Measurements from ENCODE around the gene LCN15. TPM values are rescaled to one million over a fixed set of nuclear protein-coding genes. Genes with fewer than 3 reads are reported as not detected.

Gene LCN15
- total RNA-seq, 2 experiments from 2014 or later = not detected

- POLR2A ChIA-PET = interaction anchor here (0.9 to 2.7 kb wide), 2 partner anchors 11 to 12 kb away, joined by 6 to 8 read pairs; no protein-coding TSS in a partner anchor
- TF ChIP-seq CTCF (IDR thresholded peaks at IDR 0.05) = no peak
- intact Hi-C loops (cut with micrococcal nuclease) = no loop called here
- no peaks in the 10 kb centered on the region for H3K9me3 Mint-ChIP-seq
- H3K36me3 Mint-ChIP-seq (ENCODE audit: low read depth) = no peaks in the 10 kb centered on the region
- CTCF ChIA-PET = interaction anchor here (0.6 to 1.5 kb wide), 2 partner anchors 43 to 163 kb away, joined by 3 to 5 read pairs; no protein-coding TSS in a partner anchor
- ATAC-seq (no peak), DNase-seq (no peak)
- no peak overlapping the region for H3K27ac Mint-ChIP-seq
- H3K4me3 Mint-ChIP-seq = no peak overlapping the region
- H3K27me3 Mint-ChIP-seq = peaks cover 32% of the 10 kb centered on the region
- peaks cover 2% of the 10 kb centered on the region for H3K4me1 Mint-ChIP-seq (ENCODE audit: low read depth)
Measured at GRCh38 chr9:136714893-136715274, 49.4 kb downstream of the LCN15 start.

- TF ChIP-seq CTCF (IDR thresholded peaks at IDR 0.05) = no peak
- H3K27ac Mint-ChIP-seq = no peak overlapping the region
- intact Hi-C loops (cut with micrococcal nuclease) = no loop called here
- peaks cover 2% of the 10 kb centered on the region for H3K4me1 Mint-ChIP-seq (ENCODE audit: low read depth)
- no peaks in the 10 kb centered on the region for H3K9me3 Mint-ChIP-seq
- H3K4me3 Mint-ChIP-seq = no peak overlapping the region
- peaks cover 32% of the 10 kb centered on the region for H3K27me3 Mint-ChIP-seq
- no peak for ATAC-seq
- ChIA-PET POLR2A (interaction anchor here (1.4 to 2.7 kb wide), 4 partner anchors 8 to 14 kb away, joined by 3 to 21 read pairs (median 6); no protein-coding TSS in a partner anchor), CTCF (interaction anchor here (0.6 to 1.5 kb wide), 4 partner anchors 12 to 163 kb away, joined by 3 to 5 read pairs (median 3); no protein-coding TSS in a partner anchor)
- H3K36me3 Mint-ChIP-seq (ENCODE audit: low read depth) = no peaks in the 10 kb centered on the region
- DNase-seq = no peak
Measured at GRCh38 chr9:136714096-136714892, 50.0 kb downstream of the LCN15 start.

- CTCF ChIA-PET = interaction anchor here (1.2 to 1.4 kb wide), 2 partner anchors 13 to 20 kb away, joined by 3 read pairs; no protein-coding TSS in a partner anchor
- intact Hi-C loops (cut with micrococcal nuclease) = no loop called here
- no peak for ATAC-seq
- Mint-ChIP-seq H3K27me3 (peaks cover 32% of the 10 kb centered on the region), H3K4me1 (ENCODE audit: low read depth) (peaks cover 2% of the 10 kb centered on the region), H3K9me3 (no peaks in the 10 kb centered on the region), H3K36me3 (ENCODE audit: low read depth) (no peaks in the 10 kb centered on the region), H3K27ac (no peak overlapping the region), H3K4me3 (no peak overlapping the region)
- no peak for DNase-seq
- POLR2A ChIA-PET = interaction anchor here (1.4 to 2.7 kb wide), 4 partner anchors 9 to 15 kb away, joined by 3 to 21 read pairs (median 6); no protein-coding TSS in a partner anchor
- TF ChIP-seq CTCF (IDR thresholded peaks at IDR 0.05) = no peak
Measured at GRCh38 chr9:136713550-136713949, 50.8 kb downstream of the LCN15 start.

GRCh38 chr9:136712690-136713544 is 51.4 kb downstream of the LCN15 start:
- Mint-ChIP-seq H3K36me3 (ENCODE audit: low read depth) (no peaks in the 10 kb centered on the region), H3K9me3 (no peaks in the 10 kb centered on the region), H3K4me1 (ENCODE audit: low read depth) (peaks cover 2% of the 10 kb centered on the region), H3K4me3 (no peak overlapping the region), H3K27ac (no peak overlapping the region), H3K27me3 (peaks cover 32% of the 10 kb centered on the region)
- intact Hi-C loops (cut with micrococcal nuclease) = no loop called here
- ChIA-PET CTCF (interaction anchor here (1.2 to 1.4 kb wide), 2 partner anchors 14 to 19 kb away, joined by 3 read pairs; no protein-coding TSS in a partner anchor), POLR2A (interaction anchor here (1.4 to 2.7 kb wide), 4 partner anchors 10 to 15 kb away, joined by 3 to 21 read pairs (median 6); no protein-coding TSS in a partner anchor)
- DNase-seq = no peak
- no peak for ATAC-seq
- TF ChIP-seq CTCF (IDR thresholded peaks at IDR 0.05) = no peak
